GM21515 (cell line): ENCODE data around the gene HOXC5.

ENCODE experiments used
- ATAC-seq: cut with Tn5 transposase; IDR thresholded peaks from one replicate; pipeline ENCODE4 v1.9.1; 2021; ENCODE audit not compliant: unreplicated experiment

Gene HOXC5

DNA sequence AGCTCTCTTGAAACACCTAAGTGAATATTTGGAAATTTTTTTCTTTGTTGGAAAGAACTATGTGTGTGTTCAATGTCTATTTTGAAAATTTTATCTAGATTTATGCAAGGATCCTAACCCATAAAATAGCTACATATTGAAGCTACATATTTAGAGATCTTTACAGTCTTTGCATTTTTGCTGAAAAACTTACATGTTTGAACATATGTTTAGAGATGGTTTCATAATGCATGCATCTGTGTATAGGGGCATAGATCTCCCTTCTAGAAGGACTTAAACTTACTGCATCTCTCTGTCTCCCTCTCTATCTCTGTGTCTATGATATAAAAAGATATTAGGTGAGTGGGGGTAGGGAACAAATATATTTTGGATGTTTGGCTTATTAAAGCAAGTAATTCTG lies 12.6 kb downstream of the HOXC5 start:
- no peak for ATAC-seq

DNA sequence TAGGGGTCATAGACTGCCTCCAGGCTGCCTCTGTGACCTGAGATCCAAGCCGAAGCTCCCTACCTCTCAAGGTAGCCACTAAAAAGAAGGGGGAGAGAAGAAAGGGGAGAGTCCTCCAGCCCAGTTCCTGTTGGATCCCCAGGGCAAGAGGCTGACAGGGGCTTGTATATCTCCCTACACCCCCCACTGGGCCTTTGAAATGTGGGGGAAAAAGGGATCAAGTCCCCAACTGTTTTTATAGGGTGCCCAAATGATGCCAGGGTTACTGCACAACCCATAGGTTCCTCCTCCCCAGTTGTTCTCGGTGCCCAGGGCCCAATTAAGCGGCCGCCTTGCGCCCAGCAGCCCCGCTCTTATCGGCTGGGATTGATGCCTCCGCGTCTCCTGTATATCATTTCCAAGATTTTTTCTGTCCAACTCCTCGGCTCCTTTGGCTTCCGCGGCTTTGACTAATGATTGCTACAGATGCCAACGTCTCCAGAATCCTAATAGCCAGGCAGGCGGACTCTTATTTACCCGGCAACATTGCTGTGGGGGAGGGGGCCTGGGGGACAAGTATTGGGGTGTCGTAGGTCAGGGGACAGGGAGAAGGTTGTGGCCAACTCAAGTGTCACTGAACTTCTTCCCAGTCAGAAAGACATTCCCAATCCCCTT lies 13.1 kb downstream of the HOXC5 start:
- no peak for ATAC-seq

DNA sequence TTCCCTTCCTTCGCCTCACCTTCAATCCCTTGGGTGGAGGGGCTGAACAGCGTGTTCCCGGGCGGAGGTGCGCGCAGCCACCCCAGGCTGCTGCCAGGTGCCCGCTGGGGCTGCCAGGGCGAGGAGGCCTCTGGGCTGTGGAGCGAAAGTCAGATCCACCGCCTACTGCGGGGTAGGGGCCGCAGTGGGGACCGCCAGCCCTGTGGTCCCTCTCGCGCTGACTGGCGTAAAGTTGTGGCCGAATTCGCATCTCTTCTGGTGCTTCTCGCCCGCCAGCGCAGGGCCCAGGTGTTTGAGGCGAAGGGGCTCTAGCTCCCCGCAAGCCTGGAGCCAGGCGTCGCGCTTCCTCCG lies 13.9 kb downstream of the HOXC5 start:
- ATAC-seq: no peak

DNA sequence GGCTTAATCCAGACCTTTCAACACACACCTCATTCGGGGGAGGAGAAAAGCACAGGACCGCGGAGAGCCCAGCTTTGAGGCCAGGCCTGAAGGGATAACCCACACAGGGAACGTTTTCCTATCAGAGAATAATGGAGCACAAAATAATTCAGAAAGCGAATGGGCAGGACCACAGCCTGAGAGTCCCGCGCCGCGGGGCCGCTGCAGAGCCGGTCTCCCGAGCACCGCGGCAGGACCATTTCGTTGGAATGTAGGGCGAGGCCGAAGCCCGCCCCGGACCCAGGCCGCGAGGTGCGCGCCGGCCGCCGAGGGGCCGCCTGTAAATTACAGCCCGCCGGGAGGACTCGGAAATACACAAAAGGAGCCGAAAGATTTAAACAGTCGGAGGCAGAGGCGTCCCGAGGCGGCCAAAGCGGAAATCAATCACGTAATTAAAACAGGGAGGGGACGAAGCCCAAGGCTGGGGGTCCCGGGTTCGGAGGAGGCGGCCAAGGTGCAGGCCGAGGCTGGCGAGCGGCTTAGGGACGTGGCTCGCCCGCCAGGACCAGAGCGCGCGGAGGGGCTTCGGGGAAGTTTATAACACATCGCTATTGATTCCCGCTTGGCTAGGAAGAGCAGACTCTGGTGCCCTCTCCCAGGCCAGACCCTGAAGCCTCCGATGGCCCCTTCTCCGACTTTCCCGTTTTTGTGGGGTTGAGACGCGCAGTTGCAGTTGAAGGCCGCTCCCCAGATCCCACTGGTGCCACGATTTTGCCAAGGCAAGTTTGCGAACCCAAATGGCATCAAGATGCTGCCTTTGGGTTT lies 14.5 kb downstream of the HOXC5 start:
- no peak for ATAC-seq

GRCh38 chr12:54047964-54048303 lies 15.1 kb downstream of the HOXC5 start:
- no peak for ATAC-seq

DNA sequence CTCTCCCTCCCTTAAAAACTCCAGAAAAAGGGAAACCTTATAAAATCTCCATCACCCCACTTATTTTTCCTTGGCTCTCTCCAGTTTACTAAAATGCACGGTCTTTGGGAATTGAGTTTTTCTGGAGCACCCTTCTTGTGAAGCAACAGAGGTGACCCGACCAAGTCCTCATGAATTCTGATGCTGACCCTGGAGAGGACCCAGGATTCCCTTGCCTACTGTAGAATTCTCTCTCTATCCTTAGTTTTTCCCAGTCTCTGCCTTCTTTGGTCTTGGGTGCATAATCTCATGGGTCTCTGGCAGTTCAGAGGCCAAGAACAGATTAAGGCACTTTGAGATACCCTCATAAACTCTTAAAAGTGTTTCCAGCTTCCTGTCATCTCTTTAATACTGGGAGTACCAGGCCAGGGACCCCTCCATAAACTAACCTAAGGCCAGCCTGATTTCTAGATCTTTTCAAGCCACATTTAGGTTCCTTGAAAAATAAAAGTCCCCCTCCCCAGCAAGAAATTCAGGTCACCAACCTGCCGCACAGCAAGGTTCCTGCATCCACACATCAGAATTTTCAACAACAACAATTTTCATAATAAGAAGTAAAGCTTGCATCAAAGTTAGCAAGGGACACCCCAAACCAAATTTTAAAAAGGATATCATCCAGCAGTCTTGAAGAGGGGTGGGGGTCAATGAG lies 15.7 kb downstream of the HOXC5 start:
- no peak for ATAC-seq

- ATAC-seq: no peak
Measured at GRCh38 chr12:54049108-54049507, 16.3 kb downstream of the HOXC5 start.

DNA sequence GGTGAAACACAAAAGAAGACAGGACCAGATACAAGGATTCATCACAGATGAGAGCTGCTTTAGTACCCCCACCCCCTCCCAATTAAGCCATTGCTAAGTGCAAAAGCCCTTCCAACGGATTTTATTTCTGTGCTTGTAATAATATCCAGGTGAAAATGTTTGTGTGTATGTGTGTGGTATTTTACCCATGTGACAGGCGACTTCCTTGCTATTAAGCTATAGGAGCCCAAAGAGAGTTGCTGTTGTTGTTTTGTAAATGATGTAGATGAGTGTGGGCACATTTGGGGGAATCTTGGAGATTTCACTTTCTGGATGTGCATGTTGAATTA lies 17.6 kb downstream of the HOXC5 start:
- no peak for ATAC-seq

DNA sequence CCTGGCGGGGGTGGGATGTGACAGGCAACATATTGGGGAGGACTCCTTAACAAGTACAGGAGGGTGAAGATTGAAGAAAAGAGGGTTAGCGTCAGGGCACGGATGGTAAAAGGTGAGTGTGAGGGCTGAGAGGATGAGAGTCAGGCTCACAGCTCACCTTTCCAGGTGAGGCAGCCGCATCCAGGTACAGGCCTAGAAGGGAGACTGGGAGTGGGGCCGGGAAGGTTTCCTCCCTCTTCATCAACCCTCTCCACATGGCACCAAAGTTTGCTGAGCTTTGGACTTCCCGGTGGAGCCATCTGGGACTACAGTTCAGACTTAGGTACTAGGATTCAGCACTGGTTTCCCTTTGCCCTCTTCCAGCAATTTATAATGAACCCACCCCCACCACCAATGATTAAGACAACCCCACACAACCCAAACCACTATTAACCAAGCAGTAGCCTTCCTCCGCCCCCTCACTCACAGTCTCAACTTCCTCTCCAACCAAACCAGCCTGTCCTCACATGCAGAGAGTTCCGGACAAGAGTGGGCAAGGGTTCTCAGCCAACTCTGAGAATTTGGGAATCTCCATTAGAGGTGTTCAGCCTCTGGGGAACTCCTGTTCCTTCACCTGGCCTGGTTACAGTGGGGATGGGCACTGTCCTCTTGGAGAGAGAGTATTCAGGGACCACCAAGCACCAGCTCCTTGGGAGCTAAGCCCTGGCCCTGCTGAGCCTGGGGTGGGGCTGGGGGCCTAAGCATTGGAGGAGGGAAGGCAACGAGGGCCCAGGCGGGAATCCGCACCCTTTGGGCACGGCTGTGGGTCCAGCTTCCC lies 18.4 kb downstream of the HOXC5 start:
- no peak for ATAC-seq

DNA sequence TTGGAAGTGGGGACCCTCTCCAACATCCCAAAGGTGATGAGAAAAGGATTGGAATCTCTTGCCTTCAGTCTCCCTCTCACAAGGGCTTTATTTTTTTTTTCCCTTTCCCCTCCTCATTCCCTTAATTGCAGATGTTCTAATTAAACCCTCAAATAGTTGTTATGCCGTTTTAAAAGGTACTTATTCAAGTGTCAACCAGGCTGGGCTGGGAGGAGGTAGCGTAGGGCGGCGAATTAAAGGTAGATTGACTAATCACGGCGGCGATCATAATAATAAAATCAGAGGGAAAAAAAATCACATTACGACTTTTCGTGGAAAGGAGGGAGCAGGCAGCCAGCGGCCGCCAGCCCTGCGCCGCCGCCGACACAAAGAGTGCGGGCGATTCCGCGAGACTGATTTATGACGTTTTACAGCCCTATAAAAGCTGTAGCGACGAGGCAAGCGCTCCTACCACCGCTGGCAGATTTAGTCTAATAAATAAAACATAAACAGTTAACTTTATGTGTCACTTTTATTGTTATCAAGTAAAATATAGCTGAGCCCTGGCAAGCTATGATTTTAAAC lies 19.1 kb downstream of the HOXC5 start:
- ATAC-seq: no peak

GRCh38 chr12:54052438-54053002 lies 19.7 kb downstream of the HOXC5 start:
- ATAC-seq: no peak

DNA sequence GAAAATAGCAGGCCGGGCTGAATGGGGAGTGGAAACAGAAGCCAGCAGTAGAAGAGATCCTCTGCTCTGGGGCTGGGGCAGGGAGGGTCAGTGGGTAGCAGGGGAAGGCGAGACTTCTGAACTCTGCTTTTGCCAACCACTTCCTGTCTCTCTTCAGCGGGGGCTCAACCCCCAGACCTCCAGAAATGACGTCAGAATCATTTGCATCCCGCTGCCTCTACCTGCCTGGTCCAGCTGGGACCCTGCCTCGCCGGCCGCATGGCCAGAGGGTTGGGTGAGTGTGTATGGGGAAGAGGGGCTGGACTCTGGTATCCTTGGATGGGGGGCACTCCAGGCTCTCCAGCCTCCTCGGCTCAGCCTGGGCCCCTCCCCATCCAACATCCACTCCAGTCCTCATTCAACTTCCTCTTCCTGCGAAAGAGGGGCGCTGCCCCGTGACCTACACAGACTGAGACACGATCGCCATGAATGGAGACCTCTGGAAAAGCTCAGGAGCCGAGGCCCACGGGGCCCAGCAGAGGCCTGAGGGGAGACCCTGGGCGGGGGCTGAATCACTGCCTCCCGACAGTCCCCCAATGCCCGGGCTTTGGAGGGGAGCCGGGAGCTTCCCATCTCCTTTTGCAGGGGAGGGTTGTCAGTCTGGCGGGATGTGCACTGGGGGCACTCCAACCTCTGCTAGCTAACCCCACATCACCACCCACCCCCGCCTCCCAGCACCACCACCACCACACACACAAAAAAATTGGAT lies 20.3 kb downstream of the HOXC5 start:
- ATAC-seq: peak; percentile 58

DNA sequence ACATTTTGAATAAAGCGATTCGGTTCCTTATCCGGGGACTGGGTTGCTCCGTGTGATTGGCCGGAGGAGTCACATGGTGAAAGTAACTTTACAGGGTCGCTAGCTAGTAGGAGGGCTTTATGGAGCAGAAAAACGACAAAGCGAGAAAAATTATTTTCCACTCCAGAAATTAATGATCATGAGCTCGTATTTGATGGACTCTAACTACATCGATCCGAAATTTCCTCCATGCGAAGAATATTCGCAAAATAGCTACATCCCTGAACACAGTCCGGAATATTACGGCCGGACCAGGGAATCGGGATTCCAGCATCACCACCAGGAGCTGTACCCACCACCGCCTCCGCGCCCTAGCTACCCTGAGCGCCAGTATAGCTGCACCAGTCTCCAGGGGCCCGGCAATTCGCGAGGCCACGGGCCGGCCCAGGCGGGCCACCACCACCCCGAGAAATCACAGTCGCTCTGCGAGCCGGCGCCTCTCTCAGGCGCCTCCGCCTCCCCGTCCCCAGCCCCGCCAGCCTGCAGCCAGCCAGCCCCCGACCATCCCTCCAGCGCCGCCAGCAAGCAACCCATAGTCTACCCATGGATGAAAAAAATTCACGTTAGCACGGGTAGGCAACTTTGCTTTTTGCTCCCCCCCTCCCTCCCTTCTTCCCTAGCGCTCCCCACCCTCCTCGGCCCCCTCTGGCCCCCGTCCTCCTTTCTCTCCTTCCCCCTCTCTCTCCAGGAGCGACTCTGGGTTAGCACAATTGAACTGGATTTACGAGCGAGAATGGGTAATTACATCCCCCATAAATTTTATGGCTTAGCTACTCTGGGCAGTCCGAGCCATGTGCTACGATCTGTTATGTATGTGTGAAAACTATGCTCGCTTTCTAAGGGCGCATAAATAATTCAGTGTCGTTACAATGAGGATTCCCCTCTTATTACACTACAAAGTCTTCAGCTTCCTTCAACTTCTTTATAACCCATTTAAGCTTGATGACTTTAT lies 21.2 kb downstream of the HOXC5 start, which contains the start of gene HOXC4:
Gene HOXC4, plus strand, starts transcription at position 85 of the 991 bp plus-strand sequence. Its CDS starts 88 bp downstream, at position 173.
- ATAC-seq: peak; percentile 45

DNA sequence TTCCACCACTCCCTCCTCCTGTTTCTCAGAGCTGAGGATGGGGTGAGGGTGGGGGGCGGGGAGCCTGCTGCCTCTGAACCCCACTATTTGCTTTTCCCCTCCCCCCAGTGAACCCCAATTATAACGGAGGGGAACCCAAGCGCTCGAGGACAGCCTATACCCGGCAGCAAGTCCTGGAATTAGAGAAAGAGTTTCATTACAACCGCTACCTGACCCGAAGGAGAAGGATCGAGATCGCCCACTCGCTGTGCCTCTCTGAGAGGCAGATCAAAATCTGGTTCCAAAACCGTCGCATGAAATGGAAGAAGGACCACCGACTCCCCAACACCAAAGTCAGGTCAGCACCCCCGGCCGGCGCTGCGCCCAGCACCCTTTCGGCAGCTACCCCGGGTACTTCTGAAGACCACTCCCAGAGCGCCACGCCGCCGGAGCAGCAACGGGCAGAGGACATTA lies 21.9 kb downstream of the HOXC5 start:
- ATAC-seq: no peak

GRCh38 chr12:54055552-54055951 lies 22.7 kb downstream of the HOXC5 start:
- ATAC-seq: no peak

GRCh38 chr12:54056110-54056509 lies 23.3 kb downstream of the HOXC5 start:
- ATAC-seq: no peak

GRCh38 chr12:54058128-54058768 lies 25.4 kb downstream of the HOXC5 start:
- ATAC-seq: no peak

- ATAC-seq: no peak
Measured at GRCh38 chr12:54059668-54060067, 26.8 kb downstream of the HOXC5 start.
